ENCODE data around the gene FHL2.
"Not testable (repeated sequence)": the region's sequence is repeated elsewhere in the genome, so short reads cannot be mapped to it uniquely, and the experiment has no call there.

GRCh38 chr2:105327271-105327670 lies 71.6 kb downstream of the FHL2 start:
- TF ChIP-seq MAX (IDR thresholded peaks at IDR 0.05; ENCODE audit: insufficient read depth, insufficient read length); POLR2A (IDR thresholded peaks at IDR 0.05; ENCODE audit: low read depth, low read length); CTCF (IDR thresholded peaks at IDR 0.05; ENCODE audit: extremely low read depth in 1 of 2, insufficient read depth in 1 of 2, low read depth in 1 of 2, low read length in 2 of 2); EZH2 (IDR thresholded peaks at IDR 0.05; ENCODE audit: borderline replicate concordance, low read depth, low read length, severe bottlenecking); POLR2AphosphoS5 (IDR thresholded peaks at IDR 0.05; ENCODE audit: insufficient read depth, low read depth, low read length); MYC (IDR thresholded peaks at IDR 0.05; ENCODE audit: low read depth, low read length); JUN (IDR thresholded peaks at IDR 0.05; ENCODE audit: borderline replicate concordance, insufficient read depth, insufficient read length, low read depth); FOS (IDR thresholded peaks at IDR 0.05; ENCODE audit: borderline replicate concordance, insufficient read depth, low read length); GATA2 (IDR thresholded peaks at IDR 0.05; ENCODE audit: insufficient read depth, insufficient read length, low read depth, low read length): not testable (repeated sequence)

All from endothelial cell of umbilical vein (primary cell).